ENCODE results near the gene AMN. TPM values are rescaled to one million over a fixed set of nuclear protein-coding genes. Genes with fewer than 3 reads are reported as not detected.

Gene AMN
- total and polyA plus RNA-seq, 2 donors (not counting 1 experiment from before 2014, with no cell fraction given) = 11.5 to 15.0 TPM

GRCh38 chr14:102908766-102909455 lies 13.6 kb upstream of the AMN start:
- H3K4me3 Mint-ChIP-seq = no peak overlapping the region
- Histone ChIP-seq H2AFZ (ENCODE audit: insufficient read depth, low read depth, low read length, poor library complexity, severe bottlenecking) (no peak overlapping the region), H3K4me3 (ENCODE audit: control extremely low read depth in 1 of 5, extremely low read depth in 1 of 5, insufficient read depth in 1 of 5, low read depth in 2 of 5, low read length in 4 of 5) (no peak overlapping the region), H4K20me1 (ENCODE audit: control insufficient read depth, insufficient read depth, low read length, poor library complexity, severe bottlenecking) (peaks cover 12% of the 10 kb centered on the region), H3K9me3 (ENCODE audit: control extremely low read depth in 1 of 3, control insufficient read depth in 2 of 3, insufficient read depth in 1 of 3, low read length in 2 of 3) (no peaks in the 10 kb centered on the region), H3K27me3 (replicated peaks in 1 of 4; ENCODE audit: control extremely low read depth in 1 of 4, control insufficient read depth in 3 of 4, insufficient read depth in 4 of 4, low read length in 3 of 4) (no peaks in the 10 kb centered on the region), H3K9ac (ENCODE audit: low read length) (no peak overlapping the region), H3K27ac (ENCODE audit: low read length in 2 of 2) (no peak overlapping the region), H3K4me1 (ENCODE audit: control insufficient read depth in 2 of 2, insufficient read depth in 2 of 2, low read length in 2 of 2) (peaks cover 20 to 33% of the 10 kb centered on the region in 2 donors), H3K79me2 (ENCODE audit: control insufficient read depth, insufficient read depth, low read length) (peaks cover 40% of the 10 kb centered on the region), H3K4me2 (replicated peaks; ENCODE audit: low read depth, low read length, poor library complexity, severe bottlenecking) (no peak overlapping the region), H3K36me3 (replicated peaks in 1 of 2; ENCODE audit: control extremely low read depth in 1 of 2, control insufficient read depth in 1 of 2, extremely low read depth in 1 of 2, insufficient read depth in 2 of 2, low read length in 1 of 2) (peaks cover 0 to 56% of the 10 kb centered on the region in 2 experiments)
- CTCF ChIA-PET = interaction anchor here (0.8 kb wide), 1 partner anchor 91 kb away, joined by 3 read pairs; no protein-coding TSS in a partner anchor
- H3K27me3 Mint-ChIP-seq = no peaks in the 10 kb centered on the region
- H3K9me3 Mint-ChIP-seq (ENCODE audit: insufficient read depth) = no peaks in the 10 kb centered on the region
- intact Hi-C loops (cut with micrococcal nuclease) = no loop called here
- POLR2A ChIA-PET = no interaction called here
- H3K27ac Mint-ChIP-seq = no peak overlapping the region
- 94% methylated on average over 29 of the region's 29 CpGs for WGBS (ENCODE audit: insufficient coverage)
- DNase-seq (no peak), ATAC-seq (ENCODE audit: low read depth) (no peak)
- TF ChIP-seq EZH2 (IDR thresholded peaks at IDR 0.05; ENCODE audit: borderline replicate concordance, insufficient read depth, low read depth, low read length, poor library complexity, severe bottlenecking) = no peak
- TF ChIP-seq, protein P1, sequence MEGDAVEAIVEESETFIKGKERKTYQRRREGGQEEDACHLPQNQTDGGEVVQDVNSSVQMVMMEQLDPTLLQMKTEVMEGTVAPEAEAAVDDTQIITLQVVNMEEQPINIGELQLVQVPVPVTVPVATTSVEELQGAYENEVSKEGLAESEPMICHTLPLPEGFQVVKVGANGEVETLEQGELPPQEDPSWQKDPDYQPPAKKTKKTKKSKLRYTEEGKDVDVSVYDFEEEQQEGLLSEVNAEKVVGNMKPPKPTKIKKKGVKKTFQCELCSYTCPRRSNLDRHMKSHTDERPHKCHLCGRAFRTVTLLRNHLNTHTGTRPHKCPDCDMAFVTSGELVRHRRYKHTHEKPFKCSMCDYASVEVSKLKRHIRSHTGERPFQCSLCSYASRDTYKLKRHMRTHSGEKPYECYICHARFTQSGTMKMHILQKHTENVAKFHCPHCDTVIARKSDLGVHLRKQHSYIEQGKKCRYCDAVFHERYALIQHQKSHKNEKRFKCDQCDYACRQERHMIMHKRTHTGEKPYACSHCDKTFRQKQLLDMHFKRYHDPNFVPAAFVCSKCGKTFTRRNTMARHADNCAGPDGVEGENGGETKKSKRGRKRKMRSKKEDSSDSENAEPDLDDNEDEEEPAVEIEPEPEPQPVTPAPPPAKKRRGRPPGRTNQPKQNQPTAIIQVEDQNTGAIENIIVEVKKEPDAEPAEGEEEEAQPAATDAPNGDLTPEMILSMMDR (IDR thresholded peaks at IDR 0.05) = no peak
- peaks cover 25% of the 10 kb centered on the region for H3K4me1 Mint-ChIP-seq

DNA sequence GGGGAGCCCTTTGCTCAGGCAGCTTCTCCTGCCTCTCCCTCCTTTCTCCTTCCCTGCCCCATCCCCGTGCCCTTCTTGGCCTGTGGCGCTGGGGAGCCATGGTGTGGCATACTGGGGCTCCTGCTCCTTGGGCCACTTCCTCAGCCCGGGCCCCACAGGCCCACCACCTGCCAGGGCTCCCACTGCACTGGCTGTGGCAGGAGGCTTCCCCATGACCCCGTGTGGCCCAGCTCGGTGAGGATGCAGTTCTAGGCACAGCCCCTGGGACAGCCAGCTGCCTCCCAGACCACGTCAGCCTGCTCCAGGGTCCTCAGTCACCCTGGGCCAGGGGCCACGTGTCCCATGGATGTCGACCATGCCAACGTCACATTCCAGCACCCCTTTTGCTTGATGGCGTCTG lies 13.0 kb upstream of the AMN start:
- H3K4me3 Mint-ChIP-seq = no peak overlapping the region
- POLR2A ChIA-PET = no interaction called here
- Histone ChIP-seq H3K9ac (ENCODE audit: low read length) (no peak overlapping the region), H2AFZ (ENCODE audit: insufficient read depth, low read depth, low read length, poor library complexity, severe bottlenecking) (no peak overlapping the region), H4K20me1 (ENCODE audit: control insufficient read depth, insufficient read depth, low read length, poor library complexity, severe bottlenecking) (peaks cover 12% of the 10 kb centered on the region), H3K27ac (ENCODE audit: low read length in 2 of 2) (no peak overlapping the region), H3K36me3 (replicated peaks in 1 of 2; ENCODE audit: control extremely low read depth in 1 of 2, control insufficient read depth in 1 of 2, extremely low read depth in 1 of 2, insufficient read depth in 2 of 2, low read length in 1 of 2) (peaks cover 0 to 50% of the 10 kb centered on the region in 2 experiments), H3K4me2 (replicated peaks; ENCODE audit: low read depth, low read length, poor library complexity, severe bottlenecking) (no peak overlapping the region), H3K9me3 (ENCODE audit: control extremely low read depth in 1 of 3, control insufficient read depth in 2 of 3, insufficient read depth in 1 of 3, low read length in 2 of 3) (no peaks in the 10 kb centered on the region), H3K4me3 (ENCODE audit: control extremely low read depth in 1 of 5, extremely low read depth in 1 of 5, insufficient read depth in 1 of 5, low read depth in 2 of 5, low read length in 4 of 5) (no peak overlapping the region), H3K27me3 (replicated peaks in 1 of 4; ENCODE audit: control extremely low read depth in 1 of 4, control insufficient read depth in 3 of 4, insufficient read depth in 4 of 4, low read length in 3 of 4) (no peaks in the 10 kb centered on the region), H3K79me2 (ENCODE audit: control insufficient read depth, insufficient read depth, low read length) (peaks cover 36% of the 10 kb centered on the region), H3K4me1 (ENCODE audit: control insufficient read depth in 2 of 2, insufficient read depth in 2 of 2, low read length in 2 of 2) (peaks cover 26 to 34% of the 10 kb centered on the region in 2 donors)
- DNase-seq (no peak), ATAC-seq (ENCODE audit: low read depth) (no peak)
- intact Hi-C loops (cut with micrococcal nuclease) = no loop called here
- H3K4me1 Mint-ChIP-seq = peaks cover 30% of the 10 kb centered on the region
- no peak for TF ChIP-seq EZH2 (IDR thresholded peaks at IDR 0.05; ENCODE audit: borderline replicate concordance, insufficient read depth, low read depth, low read length, poor library complexity, severe bottlenecking)
- TF ChIP-seq, protein P1 (IDR thresholded peaks at IDR 0.05) = no peak
- WGBS (ENCODE audit: insufficient coverage) = 89% methylated on average over 10 of the region's 10 CpGs
- no peaks in the 10 kb centered on the region for H3K27me3 Mint-ChIP-seq
- CTCF ChIA-PET = no interaction called here
- H3K9me3 Mint-ChIP-seq (ENCODE audit: insufficient read depth) = no peaks in the 10 kb centered on the region
- peak overlapping the region; percentile 6 for H3K27ac Mint-ChIP-seq
